HCT116 (cell line): ENCODE data around the gene PTPA. TPM values are rescaled to one million over a fixed set of nuclear protein-coding genes. Genes with fewer than 3 reads are reported as not detected.

Experiments used
- ATAC-seq: fragments of 200-7000 bp; cut with Tn5 transposase; 2 replicates; pipeline ENCODE4 v1.9.1; 2020; ENCODE audit warnings: mild to moderate bottlenecking, moderate library complexity
- BruUV-seq: library from RNA; stranded (reverse); fragments of 400-500 nt; replicated peaks from 2 replicates; lab custom pipeline; 2021; lab: Mats Ljungman, UMichigan
- CTCF ChIA-PET: fragments of 300-600 bp; sonication (Branson Sonifier 250); formaldehyde crosslinking; loops from one replicate; lab custom pipeline; 2021; ENCODE audit warnings: antibody characterized with exemption; lab: Charles Lee
- POLR2A ChIA-PET: fragments of 300-600, 350-600 bp; sonication (Branson Sonifier 250); formaldehyde crosslinking; loops from one replicate; lab custom pipeline; 2021; ENCODE audit warnings: antibody characterized with exemption; lab: Charles Lee
- RAD21 ChIA-PET, 2 experiments: fragments of 300-600 bp; sonication (Branson Sonifier 250); formaldehyde crosslinking; loops; one replicate each; lab custom pipeline; 2023; ENCODE audit warnings: low total read pairs in 2 of 2; ENCODE audit not compliant: uncharacterized antibody in 2 of 2, unreplicated experiment in 2 of 2, low non-redundant PET in 1 of 2; lab: Charles Lee
- DNase-seq: peaks from one replicate; pipeline ENCODE4 v3.0.0-alpha.2; 2010; ENCODE audit warnings: low read depth, low spot score
- H2AFZ ChIP-seq: fragments of 200-600 bp; shearing (Covaris generic), sonication (generic); 2 replicates; pipeline ENCODE4 v1.6.1; 2017; ENCODE audit warnings: low read depth, mixed run types, mixed read lengths, antibody characterized with exemption, low read length; ENCODE audit not compliant: poor library complexity, severe bottlenecking
- H3K27ac ChIP-seq: 2 replicates; pipeline ENCODE4 v1.5.1; 2012; ENCODE audit warnings: low read depth, low read length
- H3K27me3 ChIP-seq: fragments of 200-600 bp; sonication (generic); 2 replicates; pipeline ENCODE4 v1.6.1; 2016; ENCODE audit warnings: mixed run types, low read length, mixed read lengths; ENCODE audit not compliant: insufficient read depth
- H3K36me3 ChIP-seq, 2 experiments: fragments of 200-500 bp in 1 of 2; fragments of 200-600 bp in 1 of 2; sonication (Bioruptor generic) in 1 of 2; sonication (generic) in 1 of 2; 2 replicates each; pipeline versions ENCODE4 v1.5.1 to v1.6.1; 2014 to 2016; ENCODE audit warnings: low read length in 2 of 2, inconsistent platforms in 1 of 2, mixed read lengths in 1 of 2, mixed run types in 1 of 2; ENCODE audit not compliant: insufficient read depth in 2 of 2, control insufficient read depth in 1 of 2
- H3K4me1 ChIP-seq, 2 experiments: fragments of 200-600 bp in 1 of 2; sonication (generic) in 1 of 2; 2 replicates each; pipeline versions ENCODE4 v1.5.1 to v1.6.1; 2012 to 2017; ENCODE audit warnings: low read length in 2 of 2, inconsistent platforms in 1 of 2, mild to moderate bottlenecking in 1 of 2, mixed read lengths in 1 of 2, mixed run types in 1 of 2, moderate library complexity in 1 of 2; ENCODE audit not compliant: insufficient read depth in 2 of 2, control insufficient read depth in 1 of 2
- H3K4me2 ChIP-seq: fragments of 200-600 bp; sonication (generic); 2 replicates; pipeline ENCODE4 v1.6.1; 2017; ENCODE audit warnings: mixed run types, low read length, mixed read lengths
- H3K4me3 ChIP-seq, 2 experiments: fragments of 200-600 bp in 1 of 2; sonication (generic) in 1 of 2; replicated peaks in 1 of 2; 2 replicates each; pipeline ENCODE4 v1.5.1; 2011 to 2016; ENCODE audit warnings: low read length in 2 of 2, control low read depth in 1 of 2, low read depth in 1 of 2, mild to moderate bottlenecking in 1 of 2, mixed read lengths in 1 of 2, mixed run types in 1 of 2
- H3K79me2 ChIP-seq: fragments of 200-600 bp; sonication (generic); 2 replicates; pipeline ENCODE4 v1.6.1; 2017; ENCODE audit warnings: mild to moderate bottlenecking, mixed run types, low read length, moderate library complexity, mixed read lengths; ENCODE audit not compliant: insufficient read depth
- H3K9ac ChIP-seq: fragments of 200-600 bp; sonication (generic); 2 replicates; pipeline ENCODE4 v1.6.1; 2016; ENCODE audit warnings: low read length, mixed read lengths
- H3K9me2 ChIP-seq: fragments of 200-600 bp; sonication (generic), shearing (Covaris generic); 2 replicates; pipeline ENCODE4 v1.6.1; 2017; ENCODE audit warnings: mixed run types, mild to moderate bottlenecking, moderate library complexity; ENCODE audit not compliant: insufficient read depth
- H3K9me3 ChIP-seq, 2 experiments: fragments of 200-500 bp in 1 of 2; fragments of 200-600 bp in 1 of 2; sonication (Bioruptor generic) in 1 of 2; sonication (generic) in 1 of 2; 2 replicates each; pipeline ENCODE4 v1.6.1; 2014 to 2017; ENCODE audit warnings: low read length in 2 of 2, mixed read lengths in 2 of 2, inconsistent platforms in 1 of 2, low read depth in 1 of 2, mild to moderate bottlenecking in 1 of 2, mixed run types in 1 of 2, moderate library complexity in 1 of 2; ENCODE audit not compliant: control insufficient read depth in 1 of 2, insufficient read depth in 1 of 2
- H4K20me1 ChIP-seq: fragments of 200-600 bp; sonication (generic), shearing (Covaris generic); 2 replicates; pipeline ENCODE4 v1.6.1; 2017; ENCODE audit warnings: mixed run types, mild to moderate bottlenecking, moderate library complexity; ENCODE audit not compliant: insufficient read depth
- CBX3 ChIP-seq: IDR thresholded peaks from 2 replicates; pipeline ENCODE4 v1.6.1; 2012; ENCODE audit warnings: low read depth
- CEBPB ChIP-seq: IDR thresholded peaks from 2 replicates; pipeline ENCODE4 v1.6.1; 2012; ENCODE audit warnings: low read depth
- CTCF ChIP-seq, 3 experiments: fragments of 200-600 bp in 1 of 3; sonication (generic) in 1 of 3; IDR thresholded peaks in 2 of 3; conservative IDR thresholded peaks in 1 of 3; 2 replicates each; pipeline ENCODE4 v1.5.1; 2012 to 2017; ENCODE audit warnings: low read depth in 2 of 3, low read length in 2 of 3, antibody characterized with exemption in 1 of 3, borderline replicate concordance in 1 of 3, control low read depth in 1 of 3, mild to moderate bottlenecking in 1 of 3, mixed read lengths in 1 of 3, mixed run types in 1 of 3, moderate library complexity in 1 of 3; ENCODE audit not compliant: insufficient read depth in 1 of 3
- ELF1 ChIP-seq: IDR thresholded peaks from 2 replicates; pipeline ENCODE4 v1.6.1; 2012; ENCODE audit warnings: low read depth, borderline replicate concordance
- FOSL1 ChIP-seq: IDR thresholded peaks from 2 replicates; pipeline ENCODE4 v1.6.1; 2012; ENCODE audit warnings: low read depth
- JUND ChIP-seq: IDR thresholded peaks from 2 replicates; pipeline ENCODE4 v1.6.1; 2012
- REST ChIP-seq: IDR thresholded peaks from 2 replicates; pipeline ENCODE4 v1.6.1; 2012; ENCODE audit warnings: low read depth
- SIN3A ChIP-seq: IDR thresholded peaks from 2 replicates; pipeline ENCODE4 v1.6.1; 2012; ENCODE audit warnings: low read depth
- SP1 ChIP-seq: IDR thresholded peaks from 2 replicates; pipeline ENCODE4 v1.6.1; 2012; ENCODE audit warnings: low read depth
- SRF ChIP-seq: IDR thresholded peaks from 2 replicates; pipeline ENCODE4 v1.6.1; 2012; ENCODE audit warnings: low read depth
- TCF7L2 ChIP-seq: IDR thresholded peaks from 2 replicates; pipeline ENCODE4 v1.7.0; 2011; ENCODE audit warnings: borderline replicate concordance, inconsistent platforms; ENCODE audit not compliant: insufficient read depth, insufficient read length; ENCODE audit errors: extremely low read depth
- ZFX ChIP-seq: fragments of 450-650 bp; IDR thresholded peaks from 2 replicates; pipeline ENCODE4 v1.6.1; 2017
- intact Hi-C: fragments of 100-400 bp; cut with micrococcal nuclease; formaldehyde crosslinking; loops from 2 replicates; pipeline ENCODE4 v1.10.0; 2022
- total RNA-seq: library from RNA; stranded (reverse); gene quantifications from one replicate; pipeline ENCODE4 v1.2.1, GENCODE V29; 2021; ENCODE audit not compliant: unreplicated experiment

The PTPA gene
- total RNA-seq, 1 experiment from 2014 or later = 177 TPM

- no peak overlapping the region for H3K4me2 ChIP-seq
- ATAC-seq (no peak), DNase-seq (no peak)
- H3K9ac ChIP-seq = no peak overlapping the region
- POLR2A ChIA-PET = no interaction called here
- H3K27me3 ChIP-seq = no peaks in the 10 kb centered on the region
- intact Hi-C loops = no loop called here
- H3K4me3 ChIP-seq = no peak overlapping the region
- TF ChIP-seq JUND = no peak
- TF ChIP-seq SRF = no peak
- TF ChIP-seq TCF7L2 = no peak
- TF ChIP-seq CBX3 = no peak
- no peak for TF ChIP-seq REST
- TF ChIP-seq CEBPB = no peak
- no peak for TF ChIP-seq ZFX
- TF ChIP-seq FOSL1 = no peak
- no peak for TF ChIP-seq ELF1
- TF ChIP-seq SIN3A = no peak
- no peak for TF ChIP-seq CTCF (IDR thresholded peaks at IDR 0.05 in 2 of 3, conservative IDR thresholded peaks at IDR 0.05 in 1 of 3; ENCODE audit: borderline replicate concordance in 1 of 3, insufficient read depth in 1 of 3, low read depth in 2 of 3, low read length in 2 of 3)
- no peak for TF ChIP-seq SP1
- TF ChIP-seq, all 23 proteins: peak for 0
- H3K4me1 ChIP-seq = no peaks in the 10 kb centered on the region
- H2AFZ ChIP-seq = no peak overlapping the region
- ChIA-PET CTCF (no interaction called here), RAD21 (no interaction called here)
- H3K36me3 ChIP-seq = no peaks in the 10 kb centered on the region
- no peaks in the 10 kb centered on the region for H4K20me1 ChIP-seq
- no TSS peak for BruUV-seq
- no peaks in the 10 kb centered on the region for H3K9me3 ChIP-seq
- H3K9me2 ChIP-seq = no peaks in the 10 kb centered on the region
- H3K27ac ChIP-seq = no peak overlapping the region
- H3K79me2 ChIP-seq = no peaks in the 10 kb centered on the region
Measured at GRCh38 chr9:129069862-129070641, 41.2 kb upstream of the PTPA start.
